ENCODE results near the gene HINT1. TPM values are rescaled to one million over a fixed set of nuclear protein-coding genes. Genes with fewer than 3 reads are reported as not detected.
"Not testable (repeated sequence)": the region's sequence is repeated elsewhere in the genome, so short reads cannot be mapped to it uniquely, and the experiment has no call there.

HINT1 gene
- total RNA-seq, 3 donors from 2014 or later (not counting 1 experiment from before 2014, with no cell fraction given): 125 to 130 (median 129) TPM

DNA sequence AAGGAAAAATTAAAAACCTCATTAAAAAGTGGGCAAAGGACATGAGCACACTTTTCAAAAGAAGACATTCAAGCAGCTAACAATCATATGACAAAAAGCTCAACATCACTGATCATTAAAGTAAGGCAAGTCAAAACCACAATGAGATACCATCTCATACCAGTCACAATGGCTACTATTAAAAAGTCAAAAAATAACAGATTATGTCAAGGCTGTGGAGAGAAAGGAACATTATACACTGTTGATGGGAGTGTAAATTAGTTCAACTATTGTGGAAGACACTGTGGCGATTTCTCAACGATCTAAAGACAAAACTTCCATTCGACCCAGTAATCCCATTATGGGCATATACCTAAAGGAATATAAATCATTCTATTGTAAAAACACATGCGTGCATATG is 35.8 kb downstream of the HINT1 start:
- no peaks in the 10 kb centered on the region for H3K36me3 ChIP-seq (ENCODE audit: control insufficient read depth, insufficient read depth, low read length)
- peaks cover 2% of the 10 kb centered on the region for H3K27me3 ChIP-seq (ENCODE audit: control insufficient read depth, insufficient read depth, low read length)
- H3K27me3 Mint-ChIP-seq (ENCODE audit: low read depth in 2 of 2): peaks cover 16 to 37% of the 10 kb centered on the region in 2 donors
- peaks cover 16% of the 10 kb centered on the region for H3K36me3 Mint-ChIP-seq
- WGBS (ENCODE audit: insufficient coverage): no CpG with 5 or more reads among the region's 4 CpGs
- TF ChIP-seq, protein P1, sequence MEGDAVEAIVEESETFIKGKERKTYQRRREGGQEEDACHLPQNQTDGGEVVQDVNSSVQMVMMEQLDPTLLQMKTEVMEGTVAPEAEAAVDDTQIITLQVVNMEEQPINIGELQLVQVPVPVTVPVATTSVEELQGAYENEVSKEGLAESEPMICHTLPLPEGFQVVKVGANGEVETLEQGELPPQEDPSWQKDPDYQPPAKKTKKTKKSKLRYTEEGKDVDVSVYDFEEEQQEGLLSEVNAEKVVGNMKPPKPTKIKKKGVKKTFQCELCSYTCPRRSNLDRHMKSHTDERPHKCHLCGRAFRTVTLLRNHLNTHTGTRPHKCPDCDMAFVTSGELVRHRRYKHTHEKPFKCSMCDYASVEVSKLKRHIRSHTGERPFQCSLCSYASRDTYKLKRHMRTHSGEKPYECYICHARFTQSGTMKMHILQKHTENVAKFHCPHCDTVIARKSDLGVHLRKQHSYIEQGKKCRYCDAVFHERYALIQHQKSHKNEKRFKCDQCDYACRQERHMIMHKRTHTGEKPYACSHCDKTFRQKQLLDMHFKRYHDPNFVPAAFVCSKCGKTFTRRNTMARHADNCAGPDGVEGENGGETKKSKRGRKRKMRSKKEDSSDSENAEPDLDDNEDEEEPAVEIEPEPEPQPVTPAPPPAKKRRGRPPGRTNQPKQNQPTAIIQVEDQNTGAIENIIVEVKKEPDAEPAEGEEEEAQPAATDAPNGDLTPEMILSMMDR (IDR thresholded peaks at IDR 0.05): no peak
- intact Hi-C loops (cut with micrococcal nuclease): no loop called here
- no peak overlapping the region for H3K27ac ChIP-seq (ENCODE audit: low read length)
- no peak overlapping the region for H3K4me3 ChIP-seq (ENCODE audit: low read length)
- no peak overlapping the region for H3K27ac Mint-ChIP-seq
- DNase-seq: no peak
- H3K4me1 ChIP-seq (ENCODE audit: control insufficient read depth, insufficient read depth, low read length): no peaks in the 10 kb centered on the region
- H3K4me3 Mint-ChIP-seq: no peak overlapping the region
- peaks cover 8 to 12% of the 10 kb centered on the region in 2 donors for H3K4me1 Mint-ChIP-seq
- peaks cover 14% of the 10 kb centered on the region for H3K9me3 ChIP-seq (ENCODE audit: control insufficient read depth, insufficient read depth, low read length)
- peaks cover 0 to 6% of the 10 kb centered on the region in 2 donors for H3K9me3 Mint-ChIP-seq
- no peak for ATAC-seq

DNA sequence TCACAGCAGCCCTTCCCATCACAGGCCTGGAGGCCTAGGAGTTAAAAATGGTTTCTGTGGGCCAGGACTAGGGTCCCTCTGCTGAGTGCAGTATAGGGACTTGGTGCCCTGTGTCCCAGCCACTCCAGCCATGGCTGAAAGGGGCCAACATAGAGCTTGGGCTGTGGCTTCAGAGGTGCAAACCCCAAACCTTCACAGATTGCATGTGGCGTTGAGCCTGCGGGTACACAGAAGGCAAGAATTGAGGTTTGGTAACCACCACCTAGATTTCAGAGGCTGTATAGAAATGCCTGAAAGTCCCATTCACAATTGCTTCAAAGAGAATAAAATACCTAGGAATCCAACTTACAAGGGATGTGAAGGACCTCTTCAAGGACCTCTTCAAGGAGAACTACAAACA is 37.8 kb downstream of the HINT1 start:
- intact Hi-C loops (cut with micrococcal nuclease); H3K4me3 Mint-ChIP-seq; H3K27ac ChIP-seq (ENCODE audit: low read length); H3K4me3 ChIP-seq (ENCODE audit: low read length); H3K4me1 ChIP-seq (ENCODE audit: control insufficient read depth, insufficient read depth, low read length); DNase-seq; H3K27me3 ChIP-seq (ENCODE audit: control insufficient read depth, insufficient read depth, low read length); H3K27ac Mint-ChIP-seq; H3K36me3 ChIP-seq (ENCODE audit: control insufficient read depth, insufficient read depth, low read length): not testable (repeated sequence)
- H3K36me3 Mint-ChIP-seq: peaks cover 22% of the 10 kb centered on the region
- peaks cover 17% of the 10 kb centered on the region for H3K9me3 ChIP-seq (ENCODE audit: control insufficient read depth, insufficient read depth, low read length)
- peak in 1 of 3 donors; percentile 72 for ATAC-seq
- peaks cover 0 to 11% of the 10 kb centered on the region in 2 donors for H3K9me3 Mint-ChIP-seq
- WGBS (ENCODE audit: insufficient coverage): 47% methylated on average over 2 of the region's 2 CpGs
- H3K27me3 Mint-ChIP-seq (ENCODE audit: low read depth in 2 of 2): peaks cover 19 to 43% of the 10 kb centered on the region in 2 donors
- peaks cover 8 to 12% of the 10 kb centered on the region in 2 donors for H3K4me1 Mint-ChIP-seq

DNA sequence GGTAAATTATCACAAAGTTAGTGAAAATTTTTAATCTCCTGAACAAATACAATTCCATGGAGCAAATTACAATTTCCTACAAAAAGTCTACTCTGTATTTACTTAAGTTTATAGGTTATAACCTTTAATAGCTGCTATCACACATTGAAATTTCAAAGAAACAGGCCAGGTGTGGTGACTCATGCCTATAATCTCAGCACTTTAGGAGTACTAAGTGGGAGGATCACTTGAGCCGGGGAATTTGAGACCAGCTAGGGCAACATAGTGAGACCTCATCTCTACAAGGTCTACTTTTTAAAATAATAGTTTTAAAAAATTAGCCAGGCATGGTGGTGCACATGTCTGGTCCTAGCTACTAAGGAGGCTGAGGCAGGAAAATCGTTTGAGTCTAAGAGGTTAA is 50.3 kb downstream of the HINT1 start:
- H3K4me1 Mint-ChIP-seq: no peaks in the 10 kb centered on the region
- H3K36me3 Mint-ChIP-seq: no peaks in the 10 kb centered on the region
- H3K4me3 Mint-ChIP-seq: no peak overlapping the region
- intact Hi-C loops (cut with micrococcal nuclease): no loop called here
- DNase-seq: no peak
- no peaks in the 10 kb centered on the region for H3K9me3 Mint-ChIP-seq
- no peak overlapping the region for H3K27ac ChIP-seq (ENCODE audit: low read length)
- peaks cover 7 to 23% of the 10 kb centered on the region in 2 donors for H3K27me3 Mint-ChIP-seq (ENCODE audit: low read depth in 2 of 2)
- H3K4me3 ChIP-seq (ENCODE audit: low read length): no peak overlapping the region
- no peaks in the 10 kb centered on the region for H3K36me3 ChIP-seq (ENCODE audit: control insufficient read depth, insufficient read depth, low read length)
- no peaks in the 10 kb centered on the region for H3K9me3 ChIP-seq (ENCODE audit: control insufficient read depth, insufficient read depth, low read length)
- H3K27me3 ChIP-seq (ENCODE audit: control insufficient read depth, insufficient read depth, low read length): no peaks in the 10 kb centered on the region
- TF ChIP-seq, protein P1 (IDR thresholded peaks at IDR 0.05): no peak
- no peaks in the 10 kb centered on the region for H3K4me1 ChIP-seq (ENCODE audit: control insufficient read depth, insufficient read depth, low read length)
- no peak for ATAC-seq
- 100% methylated on average over 1 of the region's 2 CpGs for WGBS (ENCODE audit: insufficient coverage)
- H3K27ac Mint-ChIP-seq: no peak overlapping the region

DNA sequence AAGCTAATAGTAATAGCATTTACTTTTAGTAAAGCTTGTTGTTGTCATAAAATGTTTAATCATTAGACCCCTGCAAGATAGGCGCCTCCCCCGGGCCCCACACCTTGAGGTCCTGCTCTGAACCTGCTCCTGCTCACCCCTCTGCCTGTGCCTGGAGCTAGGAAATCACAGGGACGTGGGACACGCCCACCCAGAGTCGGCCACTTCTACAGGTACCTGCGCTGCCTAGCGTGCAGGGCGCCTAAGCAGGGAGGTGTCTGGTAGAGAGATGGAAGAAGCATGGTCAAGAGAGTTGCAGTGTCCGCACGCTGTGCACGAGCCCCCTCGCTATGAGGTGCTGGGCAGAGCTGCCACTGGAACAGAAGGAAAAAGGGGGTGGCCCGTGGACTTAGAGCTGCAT is 52.6 kb downstream of the HINT1 start:
- Histone ChIP-seq H3K4me3 (ENCODE audit: low read length) (no peak overlapping the region), H3K4me1 (ENCODE audit: control insufficient read depth, insufficient read depth, low read length) (no peaks in the 10 kb centered on the region), H3K27me3 (ENCODE audit: control insufficient read depth, insufficient read depth, low read length) (no peaks in the 10 kb centered on the region), H3K9me3 (ENCODE audit: control insufficient read depth, insufficient read depth, low read length) (no peaks in the 10 kb centered on the region), H3K27ac (ENCODE audit: low read length) (no peak overlapping the region), H3K36me3 (ENCODE audit: control insufficient read depth, insufficient read depth, low read length) (no peaks in the 10 kb centered on the region)
- no peaks in the 10 kb centered on the region for H3K9me3 Mint-ChIP-seq
- no peaks in the 10 kb centered on the region for H3K36me3 Mint-ChIP-seq
- WGBS (ENCODE audit: insufficient coverage): 92% methylated on average over 13 of the region's 13 CpGs
- no peak overlapping the region for H3K27ac Mint-ChIP-seq
- TF ChIP-seq, protein P1 (IDR thresholded peaks at IDR 0.05): no peak
- H3K4me3 Mint-ChIP-seq: no peak overlapping the region
- intact Hi-C loops (cut with micrococcal nuclease): no loop called here
- DNase-seq (no peak), ATAC-seq (no peak)
- peaks cover 0 to under 1% of the 10 kb centered on the region in 2 donors for H3K27me3 Mint-ChIP-seq (ENCODE audit: low read depth in 2 of 2)
- no peaks in the 10 kb centered on the region for H3K4me1 Mint-ChIP-seq

Data from natural killer cell (primary cell).